Upper lobe of left lung (tissue), 4 donors: ENCODE results near the gene CDPF1.

Experiments used
- POLR2A ChIP-seq, 4 donors: fragments of 450-650 bp; IDR thresholded peaks; one replicate each; pipeline ENCODE4 v1.5.1; 2016 to 2017; ENCODE audit warnings: antibody characterized with exemption in 4 of 4, mild to moderate bottlenecking in 2 of 4
- TF ChIP-seq, protein P1 (sequence below), 6 experiments: fragments of 450-650 bp in 4 of 6; fragments of 200-600 bp in 2 of 6; sonication (generic) in 2 of 6; IDR thresholded peaks; one replicate each; pipeline ENCODE4 v1.5.1; 2016 to 2019; ENCODE audit warnings: antibody characterized with exemption in 6 of 6

DNA sequence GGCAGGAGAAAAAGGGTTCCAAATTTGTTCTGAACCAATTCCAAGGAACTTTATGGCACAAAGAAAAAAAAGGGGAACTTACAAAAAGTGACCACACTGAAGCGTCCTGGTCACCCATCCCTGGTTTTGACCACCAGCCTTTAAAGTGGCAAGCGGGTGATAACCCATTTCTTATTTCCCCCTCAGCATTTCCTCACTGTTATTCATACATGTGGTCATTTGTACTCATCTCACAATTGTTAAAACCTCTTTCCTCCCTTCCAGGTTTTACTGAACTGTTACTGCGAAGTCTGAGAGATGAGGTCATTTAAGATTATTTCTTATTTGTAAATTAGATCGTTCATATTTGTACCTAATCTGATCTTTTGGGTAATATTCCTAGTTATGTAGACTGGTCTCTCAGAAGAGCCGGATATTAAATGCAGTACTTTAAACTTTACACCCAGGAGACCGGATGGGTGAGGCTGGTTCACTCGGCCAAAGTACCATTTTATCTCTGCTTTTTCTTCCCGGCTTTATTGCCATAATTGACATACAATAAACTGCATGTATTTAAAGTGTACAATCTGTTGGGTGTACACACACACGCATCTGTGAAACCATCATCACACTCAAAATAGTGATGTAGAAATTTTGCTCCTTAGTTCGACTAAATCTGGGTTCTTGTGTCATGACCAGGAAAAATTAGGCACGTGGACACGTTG, 47.0 kb downstream of the CDPF1 start:
- TF ChIP-seq, protein P1, sequence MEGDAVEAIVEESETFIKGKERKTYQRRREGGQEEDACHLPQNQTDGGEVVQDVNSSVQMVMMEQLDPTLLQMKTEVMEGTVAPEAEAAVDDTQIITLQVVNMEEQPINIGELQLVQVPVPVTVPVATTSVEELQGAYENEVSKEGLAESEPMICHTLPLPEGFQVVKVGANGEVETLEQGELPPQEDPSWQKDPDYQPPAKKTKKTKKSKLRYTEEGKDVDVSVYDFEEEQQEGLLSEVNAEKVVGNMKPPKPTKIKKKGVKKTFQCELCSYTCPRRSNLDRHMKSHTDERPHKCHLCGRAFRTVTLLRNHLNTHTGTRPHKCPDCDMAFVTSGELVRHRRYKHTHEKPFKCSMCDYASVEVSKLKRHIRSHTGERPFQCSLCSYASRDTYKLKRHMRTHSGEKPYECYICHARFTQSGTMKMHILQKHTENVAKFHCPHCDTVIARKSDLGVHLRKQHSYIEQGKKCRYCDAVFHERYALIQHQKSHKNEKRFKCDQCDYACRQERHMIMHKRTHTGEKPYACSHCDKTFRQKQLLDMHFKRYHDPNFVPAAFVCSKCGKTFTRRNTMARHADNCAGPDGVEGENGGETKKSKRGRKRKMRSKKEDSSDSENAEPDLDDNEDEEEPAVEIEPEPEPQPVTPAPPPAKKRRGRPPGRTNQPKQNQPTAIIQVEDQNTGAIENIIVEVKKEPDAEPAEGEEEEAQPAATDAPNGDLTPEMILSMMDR (IDR thresholded peaks at IDR 0.05): no peak
- TF ChIP-seq POLR2A (IDR thresholded peaks at IDR 0.05): no peak
